GM20431 (cell line): Measurements from ENCODE around the gene ZBTB7C.

Experiments
- in situ Hi-C: fragments of 300-500 bp; cut with MseI, MboI; formaldehyde crosslinking; loops from one replicate; pipeline ENCODE4 v1.15.0; 2020; ENCODE audit warnings: low sequenced_read_pairs; ENCODE audit not compliant: unreplicated experiment

The ZBTB7C gene

GRCh38 chr18:48419277-48420022 lies 10.3 kb upstream of the ZBTB7C start:
- in situ Hi-C loops = no loop called here

GRCh38 chr18:48418539-48419276 lies 9.5 kb upstream of the ZBTB7C start:
- in situ Hi-C loops = no loop called here

- in situ Hi-C loops = no loop called here
These were observed 8.8 kb upstream of the ZBTB7C start for GRCh38 chr18:48417985-48418384.

- in situ Hi-C loops = no loop called here
These were observed 4.2 kb upstream of the ZBTB7C start for GRCh38 chr18:48413342-48413741.

GRCh38 chr18:48412339-48412929 lies 3.3 kb upstream of the ZBTB7C start:
- in situ Hi-C loops = no loop called here

- in situ Hi-C loops = no loop called here
These were observed 1.1 kb upstream of the ZBTB7C start for GRCh38 chr18:48410095-48410920.

- in situ Hi-C loops = no loop called here
These were observed 460 bp upstream of the ZBTB7C start for GRCh38 chr18:48409591-48410094.

GRCh38 chr18:48408111-48408726 lies 964 bp downstream of the ZBTB7C start:
- in situ Hi-C loops = no loop called here

GRCh38 chr18:48407358-48407757 lies 1.8 kb downstream of the ZBTB7C start:
- in situ Hi-C loops = no loop called here

GRCh38 chr18:48405978-48406377 lies 3.2 kb downstream of the ZBTB7C start:
- in situ Hi-C loops = no loop called here

- in situ Hi-C loops = no loop called here
These were observed 4.3 kb downstream of the ZBTB7C start for GRCh38 chr18:48404716-48405507.

GRCh38 chr18:48402953-48403352 lies 6.2 kb downstream of the ZBTB7C start:
- in situ Hi-C loops = no loop called here

GRCh38 chr18:48399303-48400075 lies 9.7 kb downstream of the ZBTB7C start:
- in situ Hi-C loops = no loop called here

GRCh38 chr18:48398074-48398473 lies 11.1 kb downstream of the ZBTB7C start:
- in situ Hi-C loops = no loop called here

GRCh38 chr18:48397021-48397420 lies 12.2 kb downstream of the ZBTB7C start:
- in situ Hi-C loops = no loop called here

GRCh38 chr18:48396561-48396960 lies 12.6 kb downstream of the ZBTB7C start:
- in situ Hi-C loops = no loop called here

GRCh38 chr18:48395646-48396045 lies 13.5 kb downstream of the ZBTB7C start:
- in situ Hi-C loops = no loop called here

GRCh38 chr18:48394176-48394575 lies 15.0 kb downstream of the ZBTB7C start:
- in situ Hi-C loops = no loop called here
